HUES64 (cell line): ENCODE measurements around the gene IRF2BP1.

ENCODE experiments used
- H3K27ac ChIP-seq: 2 replicates; pipeline ENCODE4 v1.7.0; 2013; ENCODE audit warnings: low read depth, low read length, inconsistent platforms
- H3K27me3 ChIP-seq: 2 replicates; pipeline ENCODE4 v1.6.1; 2013; ENCODE audit warnings: mild to moderate bottlenecking, low read length; ENCODE audit not compliant: insufficient read depth
- H3K36me3 ChIP-seq: 2 replicates; pipeline ENCODE4 v1.6.1; 2013; ENCODE audit warnings: mild to moderate bottlenecking, low read length; ENCODE audit not compliant: insufficient read depth
- H3K4me1 ChIP-seq: 2 replicates; pipeline ENCODE4 v1.6.1; 2013; ENCODE audit warnings: mild to moderate bottlenecking, low read length, moderate library complexity; ENCODE audit not compliant: insufficient read depth
- H3K4me3 ChIP-seq: 2 replicates; pipeline ENCODE4 v1.5.1; 2013; ENCODE audit warnings: mild to moderate bottlenecking, low read length, moderate library complexity
- H3K9ac ChIP-seq: 2 replicates; pipeline ENCODE4 v1.6.1; 2013; ENCODE audit warnings: mild to moderate bottlenecking, low read depth, low read length
- H3K9me3 ChIP-seq: 2 replicates; pipeline ENCODE4 v1.6.1; 2013; ENCODE audit warnings: low read depth, low read length; ENCODE audit not compliant: insufficient read depth
- WGBS: fragments of 150-250, 120-280 bp; methylation state at CpG from one replicate; pipeline ENCODE4 v1.1.7; 2013; ENCODE audit warnings: missing lambda C conversion rate; 5-methylcytosine and 5-hydroxymethylcytosine counted together

Gene IRF2BP1

DNA sequence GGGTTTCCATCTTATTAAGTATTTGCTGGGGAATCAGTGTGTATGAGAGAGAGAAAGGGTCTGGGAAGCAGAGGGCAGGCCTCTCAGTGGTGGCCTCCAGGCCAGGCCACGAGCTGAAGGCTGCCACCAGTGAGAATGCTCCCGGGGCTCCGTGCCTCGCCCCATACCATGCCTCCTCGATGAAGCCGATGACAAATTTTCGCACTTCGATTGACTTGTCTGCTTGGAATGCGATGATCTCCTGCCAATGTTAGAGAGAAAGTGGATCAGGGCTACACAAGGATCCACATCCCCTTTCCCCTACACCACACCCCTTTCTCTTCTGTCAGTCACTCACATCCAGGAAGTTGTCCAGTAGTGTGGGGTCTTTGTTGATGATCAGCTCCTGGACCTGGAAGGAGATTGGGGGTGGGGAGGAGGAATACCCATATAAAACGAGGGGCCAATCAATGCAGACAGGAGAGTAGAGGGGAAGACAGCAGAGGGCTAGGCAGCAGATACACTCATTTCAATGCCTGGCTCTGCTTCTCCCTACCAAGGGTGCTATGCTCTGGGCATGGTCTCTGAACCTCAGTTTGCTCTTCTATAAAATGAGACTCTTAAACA lies 33.7 kb downstream of the IRF2BP1 start:
- H3K36me3 ChIP-seq = peaks cover 89% of the 10 kb centered on the region
- H3K4me3 ChIP-seq = no peak overlapping the region
- H3K9ac ChIP-seq = no peak overlapping the region
- H3K27me3 ChIP-seq = no peaks in the 10 kb centered on the region
- H3K9me3 ChIP-seq = no peaks in the 10 kb centered on the region
- no peaks in the 10 kb centered on the region for H3K4me1 ChIP-seq
- WGBS = 98% methylated on average over 10 of the region's 10 CpGs
- no peak overlapping the region for H3K27ac ChIP-seq

DNA sequence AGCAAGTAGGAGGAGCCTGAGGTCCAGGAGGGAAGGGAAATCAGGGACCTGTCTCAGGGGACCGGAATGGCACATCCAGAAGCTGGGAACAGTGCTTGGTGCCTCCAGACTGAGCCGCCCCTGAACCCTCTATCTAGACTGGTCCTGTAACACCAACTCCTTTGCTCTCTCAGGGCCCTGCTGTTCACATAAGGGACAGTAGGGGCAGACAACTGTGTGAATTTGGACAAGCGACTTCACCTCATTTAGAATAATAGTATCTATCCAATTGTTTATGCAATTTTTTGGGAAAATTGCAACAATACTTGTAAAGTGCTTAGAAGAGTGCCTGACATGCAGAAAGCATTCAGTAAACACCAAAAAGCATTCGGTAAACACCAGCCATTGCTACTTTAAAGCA lies 37.0 kb downstream of the IRF2BP1 start:
- no peaks in the 10 kb centered on the region for H3K27me3 ChIP-seq
- H3K4me1 ChIP-seq = no peaks in the 10 kb centered on the region
- H3K27ac ChIP-seq = no peak overlapping the region
- H3K36me3 ChIP-seq = peaks cover 98% of the 10 kb centered on the region
- no peak overlapping the region for H3K9ac ChIP-seq
- H3K9me3 ChIP-seq = no peaks in the 10 kb centered on the region
- 98% methylated on average over 4 of the region's 4 CpGs for WGBS
- no peak overlapping the region for H3K4me3 ChIP-seq

DNA sequence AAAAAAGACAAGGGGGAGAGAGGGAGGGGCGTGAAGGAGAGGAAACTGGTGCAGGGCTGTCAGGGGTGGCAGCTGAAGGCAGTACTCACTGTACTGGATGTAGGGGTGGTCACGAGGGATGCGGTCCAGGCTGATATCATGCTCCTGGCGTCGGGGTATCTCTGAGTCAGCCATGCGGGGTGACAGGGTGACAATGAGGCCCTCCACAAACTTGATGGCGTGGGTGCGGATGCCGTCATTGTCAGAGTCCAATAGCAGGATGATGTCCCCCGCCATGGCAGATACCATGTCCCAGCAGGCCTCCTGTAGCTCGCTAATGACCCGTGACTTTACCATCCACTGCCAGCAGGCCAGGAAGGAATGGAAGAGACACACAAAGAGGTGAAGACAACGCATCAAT lies 38.3 kb downstream of the IRF2BP1 start:
- 96% methylated on average over 13 of the region's 13 CpGs for WGBS
- Histone ChIP-seq H3K4me3 (no peak overlapping the region), H3K9me3 (no peaks in the 10 kb centered on the region), H3K27ac (no peak overlapping the region), H3K36me3 (peaks cover 98% of the 10 kb centered on the region), H3K9ac (no peak overlapping the region), H3K4me1 (no peaks in the 10 kb centered on the region), H3K27me3 (no peaks in the 10 kb centered on the region)

DNA sequence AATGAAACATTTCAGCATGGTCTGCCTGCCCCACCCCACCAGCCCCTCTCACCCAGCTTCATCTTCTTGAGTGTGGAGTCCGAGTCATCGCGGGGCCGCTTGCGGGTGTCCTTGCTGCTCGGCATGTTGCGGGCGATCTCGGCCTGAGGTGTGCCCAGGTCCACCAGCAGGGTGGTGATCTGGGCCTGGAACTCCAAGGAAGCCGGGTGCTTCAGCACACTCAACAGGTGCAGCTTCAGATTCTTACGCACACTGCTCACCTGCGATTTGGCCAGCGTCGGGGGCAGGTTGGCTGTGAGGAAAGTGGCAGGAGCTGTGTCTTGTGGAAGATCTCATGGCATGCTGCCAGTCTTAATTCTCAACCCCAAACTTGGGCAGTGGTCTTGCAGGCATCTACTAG lies 43.7 kb downstream of the IRF2BP1 start:
- Histone ChIP-seq H3K27ac (no peak overlapping the region), H3K27me3 (no peaks in the 10 kb centered on the region), H3K4me3 (no peak overlapping the region), H3K9ac (no peak overlapping the region), H3K9me3 (no peaks in the 10 kb centered on the region), H3K36me3 (peaks cover 94% of the 10 kb centered on the region), H3K4me1 (no peaks in the 10 kb centered on the region)
- 96% methylated on average over 14 of the region's 14 CpGs for WGBS

DNA sequence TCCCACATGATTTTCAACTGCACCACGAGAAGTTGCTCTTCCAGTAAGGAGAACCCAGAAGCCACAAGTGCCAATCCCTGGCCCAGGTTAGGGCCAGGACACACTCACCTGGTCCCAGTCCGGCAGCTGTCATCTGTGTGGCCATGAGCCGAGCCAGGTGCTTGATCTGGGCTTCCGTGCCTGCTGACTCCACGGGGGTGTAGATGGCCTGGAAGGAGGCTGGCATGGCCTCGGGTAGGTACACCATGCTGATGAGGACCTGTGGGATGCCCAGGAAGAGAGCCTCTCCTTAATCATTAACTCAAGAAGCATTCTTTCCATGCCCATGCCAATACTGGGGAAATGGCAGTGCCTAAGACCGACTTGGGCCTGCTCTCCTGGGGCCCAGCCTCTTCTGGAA lies 51.0 kb downstream of the IRF2BP1 start:
- 95% methylated on average over 7 of the region's 7 CpGs for WGBS
- no peaks in the 10 kb centered on the region for H3K27me3 ChIP-seq
- no peak overlapping the region for H3K9ac ChIP-seq
- no peak overlapping the region for H3K27ac ChIP-seq
- peaks cover 93% of the 10 kb centered on the region for H3K36me3 ChIP-seq
- H3K9me3 ChIP-seq = no peaks in the 10 kb centered on the region
- no peak overlapping the region for H3K4me3 ChIP-seq
- H3K4me1 ChIP-seq = no peaks in the 10 kb centered on the region
